HUDEP-2 (cell line): ENCODE data around the gene PKD1.
"Not testable (repeated sequence)": the region's sequence is repeated elsewhere in the genome, so short reads cannot be mapped to it uniquely, and the experiment has no call there.

Experiments
- DNase-seq, 76 experiments: peaks; one replicate each; lab custom pipeline; 2025; ENCODE audit not compliant: unreplicated experiment in 76 of 76; lab: John Stamatoyannopoulos, UW

The PKD1 gene

GRCh38 chr16:2126928-2127556 lies 8.7 kb downstream of the PKD1 start:
- DNase-seq: not testable (repeated sequence)

- not testable (repeated sequence) for DNase-seq
Observed at GRCh38 chr16:2126161-2126743, 9.4 kb downstream of the PKD1 start.

GRCh38 chr16:2125609-2126008 lies 10.1 kb downstream of the PKD1 start:
- DNase-seq: not testable (repeated sequence)

- peak in 2 of 76 experiments; percentile 10 to 12 for DNase-seq
Observed at GRCh38 chr16:2124694-2125444, 10.8 kb downstream of the PKD1 start.

- DNase-seq: not testable (repeated sequence)
Observed at GRCh38 chr16:2124377-2124693, 11.4 kb downstream of the PKD1 start.

GRCh38 chr16:2123706-2124376 lies 11.9 kb downstream of the PKD1 start:
- DNase-seq: not testable (repeated sequence)

- not testable (repeated sequence) for DNase-seq
Observed at GRCh38 chr16:2122934-2123683, 12.6 kb downstream of the PKD1 start.

- DNase-seq: no peak
Observed at GRCh38 chr16:2122429-2122828, 13.3 kb downstream of the PKD1 start.

- no peak for DNase-seq
Observed at GRCh38 chr16:2121853-2122252, 13.8 kb downstream of the PKD1 start.

GRCh38 chr16:2121325-2121724 lies 14.4 kb downstream of the PKD1 start:
- peak in 2 of 76 experiments; percentile 16 to 17 for DNase-seq

GRCh38 chr16:2117960-2118722 lies 17.6 kb downstream of the PKD1 start:
- not testable (repeated sequence) for DNase-seq

GRCh38 chr16:2117341-2117740 lies 18.4 kb downstream of the PKD1 start:
- not testable (repeated sequence) for DNase-seq

- DNase-seq: not testable (repeated sequence)
Observed at GRCh38 chr16:2116428-2116827, 19.3 kb downstream of the PKD1 start.

GRCh38 chr16:2115591-2115973 lies 20.1 kb downstream of the PKD1 start:
- DNase-seq: no peak

- not testable (repeated sequence) for DNase-seq
Observed at GRCh38 chr16:2114885-2115590, 20.7 kb downstream of the PKD1 start.

- DNase-seq: not testable (repeated sequence)
Observed at GRCh38 chr16:2114225-2114624, 21.5 kb downstream of the PKD1 start.

GRCh38 chr16:2112539-2113106 lies 23.1 kb downstream of the PKD1 start:
- DNase-seq: not testable (repeated sequence)

GRCh38 chr16:2111412-2112335 lies 24.0 kb downstream of the PKD1 start:
- not testable (repeated sequence) for DNase-seq
